SKM-1 (cell line): Measurements from ENCODE around the gene FAM98B.

Source experiments
- DNase-seq: peaks from one replicate; lab custom pipeline; 2025; ENCODE audit not compliant: unreplicated experiment; lab: John Stamatoyannopoulos, UW

The FAM98B gene

GRCh38 chr15:38506997-38507396 lies 53.1 kb downstream of the FAM98B start:
- DNase-seq = no peak

GRCh38 chr15:38507570-38507969 lies 53.6 kb downstream of the FAM98B start:
- DNase-seq = no peak

- DNase-seq = no peak
Observed at GRCh38 chr15:38508647-38509046, 54.7 kb downstream of the FAM98B start.

- DNase-seq = no peak
Observed at GRCh38 chr15:38509152-38509551, 55.2 kb downstream of the FAM98B start.

- no peak for DNase-seq
Observed at GRCh38 chr15:38512901-38513300, 59.0 kb downstream of the FAM98B start.

- DNase-seq = no peak
Observed at GRCh38 chr15:38514601-38515000, 60.7 kb downstream of the FAM98B start.

GRCh38 chr15:38516626-38517025 lies 62.7 kb downstream of the FAM98B start:
- DNase-seq = no peak

- DNase-seq = no peak
Observed at GRCh38 chr15:38517312-38517975, 63.5 kb downstream of the FAM98B start.

- no peak for DNase-seq
Observed at GRCh38 chr15:38518084-38518483, 64.2 kb downstream of the FAM98B start.

- no peak for DNase-seq
Observed at GRCh38 chr15:38520035-38520434, 66.1 kb downstream of the FAM98B start.

GRCh38 chr15:38521316-38521715 lies 67.4 kb downstream of the FAM98B start:
- DNase-seq = no peak

- DNase-seq = no peak
Observed at GRCh38 chr15:38522922-38523321, 69.0 kb downstream of the FAM98B start.

- DNase-seq = no peak
Observed at GRCh38 chr15:38524156-38524555, 70.2 kb downstream of the FAM98B start.

GRCh38 chr15:38525489-38525888 lies 71.6 kb downstream of the FAM98B start:
- no peak for DNase-seq

GRCh38 chr15:38526158-38526557 lies 72.2 kb downstream of the FAM98B start:
- DNase-seq = no peak

GRCh38 chr15:38528294-38528693 lies 74.4 kb downstream of the FAM98B start:
- no peak for DNase-seq

- DNase-seq = no peak
Observed at GRCh38 chr15:38530113-38530512, 76.2 kb downstream of the FAM98B start.

GRCh38 chr15:38531509-38531908 lies 77.6 kb downstream of the FAM98B start:
- no peak for DNase-seq

GRCh38 chr15:38532728-38533127 lies 78.8 kb downstream of the FAM98B start:
- DNase-seq = no peak

GRCh38 chr15:38533416-38533915 lies 79.5 kb downstream of the FAM98B start:
- no peak for DNase-seq

GRCh38 chr15:38533926-38534325 lies 80.0 kb downstream of the FAM98B start:
- DNase-seq = no peak

GRCh38 chr15:38534691-38535090 lies 80.8 kb downstream of the FAM98B start:
- no peak for DNase-seq
